Measurements from ENCODE around the gene KCNQ5. TPM values are rescaled to one million over a fixed set of nuclear protein-coding genes. Genes with fewer than 3 reads are reported as not detected.

KCNQ5 gene
- total RNA-seq, 2 donors from 2014 or later: 0.22 to 0.56 TPM

DNA sequence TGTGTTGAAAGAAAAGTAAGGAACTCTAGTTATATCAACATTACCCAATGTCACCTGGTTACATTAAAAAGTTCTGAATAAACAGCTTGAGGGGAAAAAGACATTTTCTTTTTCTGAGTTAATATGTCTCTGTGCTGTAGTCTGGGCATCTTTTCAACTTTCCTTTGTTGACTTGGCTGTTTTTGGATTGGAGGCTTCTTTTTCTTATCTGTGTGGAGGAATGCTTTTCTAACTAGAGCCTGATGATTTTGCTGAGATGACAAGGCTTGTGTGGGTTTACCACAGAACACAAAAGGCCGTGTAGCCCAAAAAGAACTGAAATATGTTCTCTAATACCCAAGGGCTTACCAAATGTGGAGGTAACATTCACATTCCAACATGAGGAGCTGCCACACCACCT is 161.8 kb downstream of the KCNQ5 start:
- Histone ChIP-seq H3K4me1 (no peaks in the 10 kb centered on the region), H3K9me3 (no peaks in the 10 kb centered on the region), H3K27me3 (no peaks in the 10 kb centered on the region), H3K27ac (no peak overlapping the region), H3K9ac (ENCODE audit: low read depth in 2 of 2, low read length in 2 of 2) (no peak overlapping the region), H3K36me3 (no peaks in the 10 kb centered on the region), H3K4me3 (no peak overlapping the region)
- intact Hi-C loops (cut with DNase I): no loop called here
- no peak for DNase-seq
- TF ChIP-seq, protein P1, sequence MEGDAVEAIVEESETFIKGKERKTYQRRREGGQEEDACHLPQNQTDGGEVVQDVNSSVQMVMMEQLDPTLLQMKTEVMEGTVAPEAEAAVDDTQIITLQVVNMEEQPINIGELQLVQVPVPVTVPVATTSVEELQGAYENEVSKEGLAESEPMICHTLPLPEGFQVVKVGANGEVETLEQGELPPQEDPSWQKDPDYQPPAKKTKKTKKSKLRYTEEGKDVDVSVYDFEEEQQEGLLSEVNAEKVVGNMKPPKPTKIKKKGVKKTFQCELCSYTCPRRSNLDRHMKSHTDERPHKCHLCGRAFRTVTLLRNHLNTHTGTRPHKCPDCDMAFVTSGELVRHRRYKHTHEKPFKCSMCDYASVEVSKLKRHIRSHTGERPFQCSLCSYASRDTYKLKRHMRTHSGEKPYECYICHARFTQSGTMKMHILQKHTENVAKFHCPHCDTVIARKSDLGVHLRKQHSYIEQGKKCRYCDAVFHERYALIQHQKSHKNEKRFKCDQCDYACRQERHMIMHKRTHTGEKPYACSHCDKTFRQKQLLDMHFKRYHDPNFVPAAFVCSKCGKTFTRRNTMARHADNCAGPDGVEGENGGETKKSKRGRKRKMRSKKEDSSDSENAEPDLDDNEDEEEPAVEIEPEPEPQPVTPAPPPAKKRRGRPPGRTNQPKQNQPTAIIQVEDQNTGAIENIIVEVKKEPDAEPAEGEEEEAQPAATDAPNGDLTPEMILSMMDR (IDR thresholded peaks at IDR 0.05): no peak

DNA sequence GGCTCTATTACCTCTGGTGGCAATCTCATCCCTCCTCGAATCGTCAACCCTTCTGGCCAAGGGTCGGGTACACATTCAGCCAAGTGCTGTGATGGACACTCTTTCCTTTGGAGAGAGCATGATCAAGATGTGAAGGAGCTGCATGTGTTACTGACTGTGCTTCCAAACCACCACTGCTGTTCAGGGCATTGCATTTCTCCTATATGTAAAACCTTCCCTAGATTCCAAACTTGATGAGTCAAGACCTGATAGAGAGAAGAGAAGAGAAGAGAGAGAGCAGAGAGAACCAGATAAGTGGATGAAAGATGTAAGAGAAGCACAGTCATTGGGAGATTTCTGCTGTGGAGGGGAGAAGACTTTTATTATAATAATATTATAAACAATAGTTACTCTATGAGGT is 162.2 kb downstream of the KCNQ5 start:
- no peak overlapping the region for H3K9ac ChIP-seq (ENCODE audit: low read depth in 2 of 2, low read length in 2 of 2)
- no peak overlapping the region for H3K27ac ChIP-seq
- no peak for DNase-seq
- TF ChIP-seq, protein P1 (IDR thresholded peaks at IDR 0.05): no peak
- H3K4me1 ChIP-seq: no peaks in the 10 kb centered on the region
- H3K27me3 ChIP-seq: no peaks in the 10 kb centered on the region
- no peak overlapping the region for H3K4me3 ChIP-seq
- intact Hi-C loops (cut with DNase I): no loop called here
- H3K9me3 ChIP-seq: no peaks in the 10 kb centered on the region
- H3K36me3 ChIP-seq: no peaks in the 10 kb centered on the region

DNA sequence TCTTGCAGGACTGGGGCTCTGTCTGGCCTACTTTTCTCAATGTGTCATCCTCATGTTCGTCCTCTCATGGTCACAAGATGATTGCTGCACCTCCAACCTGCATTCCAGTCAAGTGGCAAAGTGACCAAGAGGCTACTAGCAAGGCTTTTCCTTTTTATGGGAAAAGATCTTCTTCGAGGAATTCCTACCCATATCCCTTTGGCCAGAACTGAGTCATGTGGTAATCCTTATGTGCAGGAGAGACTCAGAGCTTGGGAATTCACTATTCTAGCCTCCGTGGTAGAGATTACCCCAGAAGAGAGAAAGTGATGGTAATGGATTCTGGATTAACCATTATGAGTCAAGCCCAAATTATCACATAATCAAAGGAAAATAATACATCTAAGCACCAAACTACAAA is 162.7 kb downstream of the KCNQ5 start:
- Histone ChIP-seq H3K27ac (no peak overlapping the region), H3K4me1 (no peaks in the 10 kb centered on the region), H3K9ac (ENCODE audit: low read depth in 2 of 2, low read length in 2 of 2) (no peak overlapping the region), H3K4me3 (no peak overlapping the region), H3K36me3 (no peaks in the 10 kb centered on the region), H3K27me3 (no peaks in the 10 kb centered on the region), H3K9me3 (no peaks in the 10 kb centered on the region)
- intact Hi-C loops (cut with DNase I): no loop called here
- TF ChIP-seq, protein P1 (IDR thresholded peaks at IDR 0.05): no peak
- DNase-seq: no peak

DNA sequence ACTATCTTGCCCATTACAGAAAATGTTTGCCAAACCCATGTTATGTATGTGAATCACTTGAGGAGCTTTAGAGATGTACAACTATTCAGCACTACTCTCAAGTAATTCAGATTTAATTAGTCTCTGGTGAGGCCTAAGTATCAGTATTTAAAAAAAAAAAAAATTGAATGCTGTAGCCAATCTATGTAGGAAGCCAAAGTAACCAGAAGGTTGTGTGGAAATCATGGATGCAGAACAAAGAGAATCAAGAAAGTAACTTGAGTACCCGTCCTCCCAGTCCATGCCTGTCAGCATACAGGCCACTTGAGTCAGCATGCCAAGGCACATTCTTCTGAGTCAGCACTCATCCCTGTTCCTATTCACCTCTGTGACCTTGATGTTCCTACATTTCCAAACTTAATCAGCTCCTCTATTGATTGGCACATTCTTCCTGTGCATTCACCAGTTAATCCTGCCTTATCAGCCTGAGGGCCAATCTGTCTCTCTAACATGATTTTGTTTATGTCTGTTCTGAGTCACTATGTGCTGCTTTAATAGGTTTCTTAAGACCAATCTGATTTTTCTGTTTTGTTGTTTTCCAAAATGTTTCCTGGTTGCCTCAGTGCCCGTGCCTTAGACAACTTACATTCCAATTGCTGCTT is 165.6 kb downstream of the KCNQ5 start:
- Histone ChIP-seq H3K9ac (ENCODE audit: low read depth in 2 of 2, low read length in 2 of 2) (no peak overlapping the region), H3K27ac (no peak overlapping the region), H3K27me3 (no peaks in the 10 kb centered on the region), H3K9me3 (no peaks in the 10 kb centered on the region), H3K4me1 (no peaks in the 10 kb centered on the region), H3K36me3 (no peaks in the 10 kb centered on the region), H3K4me3 (no peak overlapping the region)
- intact Hi-C loops (cut with DNase I): no loop called here
- TF ChIP-seq, protein P1 (IDR thresholded peaks at IDR 0.05): no peak
- no peak for DNase-seq

DNA sequence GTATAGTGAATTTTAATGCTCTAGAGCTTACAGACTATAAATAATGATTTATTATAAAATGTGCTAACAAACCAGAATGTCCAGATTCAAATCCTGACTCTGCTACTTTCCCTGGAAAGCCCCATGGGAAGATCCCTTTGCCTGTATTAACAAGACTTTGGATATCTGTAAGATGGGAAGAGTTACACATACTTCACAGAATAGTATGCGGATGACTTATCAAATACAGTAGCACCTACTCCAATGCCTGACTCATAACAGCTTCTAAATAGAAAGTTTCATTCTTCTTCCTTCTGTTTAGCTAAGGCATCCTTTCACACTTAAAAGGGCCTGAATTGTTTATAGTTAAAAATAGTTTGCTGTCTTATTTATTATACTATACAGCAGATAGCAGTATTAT is 166.3 kb downstream of the KCNQ5 start:
- TF ChIP-seq, protein P1 (IDR thresholded peaks at IDR 0.05): no peak
- no peak overlapping the region for H3K9ac ChIP-seq (ENCODE audit: low read depth in 2 of 2, low read length in 2 of 2)
- H3K9me3 ChIP-seq: no peaks in the 10 kb centered on the region
- no peak overlapping the region for H3K4me3 ChIP-seq
- no peak for DNase-seq
- no peak overlapping the region for H3K27ac ChIP-seq
- H3K36me3 ChIP-seq: no peaks in the 10 kb centered on the region
- H3K4me1 ChIP-seq: no peaks in the 10 kb centered on the region
- H3K27me3 ChIP-seq: no peaks in the 10 kb centered on the region
- intact Hi-C loops (cut with DNase I): no loop called here
